ENCODE data around the gene CREG2.

The CREG2 gene

DNA sequence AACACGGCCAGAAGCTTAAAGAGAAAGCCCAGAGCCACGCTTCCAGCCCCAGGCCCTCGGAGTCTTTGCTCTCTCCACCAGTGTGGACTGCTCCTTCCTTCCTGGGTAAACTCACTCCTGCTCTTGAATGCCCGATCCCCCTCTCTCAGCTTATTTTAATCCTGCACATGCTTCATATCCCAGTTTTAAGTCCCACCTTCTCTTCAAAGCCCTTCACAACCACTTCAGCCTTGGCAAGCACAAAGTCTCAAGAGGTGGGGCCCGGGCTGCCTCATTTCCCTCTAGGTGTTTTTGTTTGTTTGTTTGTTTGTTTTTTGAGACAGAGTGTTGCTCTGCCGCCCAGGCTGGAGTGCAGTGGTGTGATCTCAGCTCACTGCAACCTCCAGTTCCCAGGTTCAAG, 21.6 kb upstream of the CREG2 start:
- DNase-seq: no peak

DNA sequence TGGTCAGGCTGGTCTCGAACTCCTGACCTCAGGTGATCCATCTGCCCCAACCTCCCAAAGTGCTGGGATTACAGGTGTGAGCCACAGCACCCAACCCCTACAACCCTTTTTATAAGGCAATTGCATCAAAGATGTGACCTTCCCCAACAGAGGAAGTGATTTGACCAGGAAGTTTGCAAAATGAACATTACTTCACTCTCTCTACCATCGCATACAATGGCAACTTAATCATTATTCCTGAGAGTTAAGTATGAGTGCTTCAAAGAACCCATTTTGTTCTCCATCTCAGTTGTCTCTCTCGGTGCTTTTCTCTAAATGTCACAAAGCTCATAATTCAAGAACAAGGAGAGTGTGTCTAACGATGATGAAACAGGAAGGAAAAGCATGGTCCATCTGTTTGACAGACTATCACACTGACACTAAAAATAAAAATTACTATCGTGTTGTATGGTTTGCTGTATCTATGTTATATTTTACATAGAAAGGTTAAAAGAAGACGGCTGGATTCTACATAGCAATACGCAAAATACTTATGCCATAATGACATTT, 18.1 kb upstream of the CREG2 start:
- DNase-seq: no peak

DNA sequence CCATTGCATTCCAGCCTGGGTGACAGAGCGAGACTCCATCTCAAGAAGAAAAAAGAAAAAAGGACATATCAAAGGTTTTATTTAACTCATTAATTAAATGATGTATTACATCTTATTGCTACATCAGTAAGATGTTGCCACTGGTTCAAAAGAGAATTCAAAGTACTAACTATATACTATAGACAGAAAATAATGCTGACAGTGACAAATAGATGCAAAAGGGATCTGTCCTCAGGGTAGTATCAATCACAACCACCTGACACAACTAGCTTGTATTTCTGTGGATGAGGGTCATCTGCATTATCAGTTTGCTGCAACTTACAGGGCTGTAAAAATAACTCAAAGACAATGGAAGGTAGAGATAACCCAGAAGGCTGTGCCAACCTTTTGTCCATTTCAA, 16.4 kb upstream of the CREG2 start:
- DNase-seq: no peak

DNA sequence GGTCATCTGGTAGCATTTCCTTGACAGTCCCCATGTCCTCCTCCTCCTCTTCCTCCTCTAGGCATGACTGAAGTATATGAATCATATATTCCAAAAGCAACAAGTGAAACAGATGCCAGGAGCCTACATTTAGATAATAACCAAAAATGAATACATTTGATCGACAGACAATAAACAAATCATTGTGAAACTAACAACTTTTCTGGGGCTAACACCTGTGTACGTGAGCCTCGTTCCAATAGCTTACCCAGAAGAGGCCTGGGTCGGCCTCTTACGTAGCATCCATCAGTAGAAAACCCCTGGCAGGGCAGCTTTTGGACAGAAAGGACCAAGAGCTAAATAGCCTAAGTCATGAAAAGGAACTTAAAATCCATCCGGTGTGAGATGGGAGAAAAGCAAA, 15.3 kb upstream of the CREG2 start:
- DNase-seq: no peak

DNA sequence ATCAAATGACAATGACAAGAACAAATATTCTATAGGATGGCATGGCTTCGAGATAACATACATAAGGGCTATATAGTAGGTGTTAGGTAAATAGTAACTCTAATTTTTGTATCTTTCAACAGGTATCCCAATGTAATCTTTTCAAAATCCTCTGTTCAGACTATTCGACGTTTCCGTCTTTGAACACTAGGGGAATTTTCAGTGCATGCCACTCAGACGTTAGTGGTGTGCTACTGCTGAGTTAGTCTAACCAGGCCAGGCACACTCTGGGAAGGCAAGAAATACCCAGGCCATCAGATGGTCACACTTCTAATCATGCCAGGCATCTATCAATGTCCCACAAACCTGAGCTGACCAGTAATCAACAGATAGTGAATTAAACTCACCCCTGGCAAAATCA, 14.6 kb upstream of the CREG2 start:
- DNase-seq: no peak

DNA sequence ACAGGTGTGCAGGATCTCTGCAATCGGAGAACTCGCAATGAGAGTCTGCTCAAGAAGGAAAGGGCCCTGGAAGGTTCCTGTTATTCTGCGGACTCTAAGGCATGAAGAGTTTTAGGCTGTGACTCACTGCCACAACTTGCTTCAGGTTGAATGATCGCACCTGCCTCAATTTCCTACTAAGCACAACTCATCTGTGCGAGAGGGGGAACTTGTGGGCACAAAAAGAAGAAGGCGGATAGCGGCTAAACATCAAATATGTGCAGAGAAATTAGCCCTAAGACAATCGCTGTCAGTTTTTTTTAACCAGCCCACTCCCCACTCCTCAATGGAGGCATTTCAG, 14.0 kb upstream of the CREG2 start:
- DNase-seq: no peak

DNA sequence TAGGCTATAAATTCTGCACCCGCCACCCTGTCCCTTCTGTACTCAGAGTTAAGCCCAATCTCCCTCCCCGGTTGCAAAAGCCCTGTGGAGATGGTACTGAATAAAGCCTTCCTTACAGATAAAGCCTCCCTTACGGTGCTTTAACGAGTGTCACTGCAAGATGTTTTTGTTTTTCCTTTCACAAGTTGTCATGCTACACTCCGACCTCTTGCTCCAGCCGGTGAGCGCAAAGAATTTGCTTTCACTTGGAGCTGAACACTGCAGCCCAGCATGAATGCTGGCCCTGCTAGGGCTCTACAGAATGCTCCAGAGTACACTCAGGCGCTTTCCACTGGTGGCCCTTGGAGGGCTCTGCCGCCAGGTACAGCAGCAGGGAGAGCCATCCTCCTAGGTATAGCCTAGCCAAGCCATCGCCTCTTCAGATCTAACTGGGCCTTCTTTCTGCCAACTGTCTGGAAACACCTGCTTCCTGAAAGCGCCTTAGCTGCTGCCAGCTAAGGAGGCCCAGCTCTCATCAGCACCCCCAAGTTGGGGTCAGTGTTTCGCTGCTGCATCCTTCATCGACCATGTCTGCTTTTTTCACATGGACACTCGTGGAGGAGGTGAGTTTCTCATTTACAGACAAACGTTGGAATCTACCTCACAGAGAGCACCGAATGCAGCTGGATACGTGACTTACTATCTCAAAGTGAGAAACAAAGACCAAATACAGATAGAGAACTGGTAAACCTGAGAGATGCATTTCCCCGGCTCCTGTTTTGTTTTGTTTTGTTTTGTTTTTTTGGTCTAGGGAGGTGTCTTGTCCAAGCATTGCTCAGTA, 13.4 kb upstream of the CREG2 start:
- DNase-seq: no peak

DNA sequence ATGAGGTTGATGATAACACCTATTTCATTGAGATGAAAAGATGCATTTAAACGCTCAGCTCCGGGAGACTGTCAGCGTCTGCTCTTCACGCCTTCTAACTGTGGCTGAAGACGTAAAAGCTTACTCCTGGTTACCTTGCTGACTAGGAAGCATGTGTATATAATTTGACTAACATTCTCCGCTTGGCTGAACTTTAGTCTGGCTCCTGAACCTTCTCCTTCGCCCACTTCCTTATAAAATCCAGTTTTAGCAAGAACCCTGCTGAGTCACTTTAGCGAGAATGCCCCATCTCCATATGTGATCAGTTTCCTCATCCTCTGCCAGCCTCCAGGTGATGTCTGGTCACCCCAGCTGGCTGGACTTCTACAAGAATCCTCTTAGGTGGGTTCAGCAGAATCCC, 12.7 kb upstream of the CREG2 start:
- no peak for DNase-seq

DNA sequence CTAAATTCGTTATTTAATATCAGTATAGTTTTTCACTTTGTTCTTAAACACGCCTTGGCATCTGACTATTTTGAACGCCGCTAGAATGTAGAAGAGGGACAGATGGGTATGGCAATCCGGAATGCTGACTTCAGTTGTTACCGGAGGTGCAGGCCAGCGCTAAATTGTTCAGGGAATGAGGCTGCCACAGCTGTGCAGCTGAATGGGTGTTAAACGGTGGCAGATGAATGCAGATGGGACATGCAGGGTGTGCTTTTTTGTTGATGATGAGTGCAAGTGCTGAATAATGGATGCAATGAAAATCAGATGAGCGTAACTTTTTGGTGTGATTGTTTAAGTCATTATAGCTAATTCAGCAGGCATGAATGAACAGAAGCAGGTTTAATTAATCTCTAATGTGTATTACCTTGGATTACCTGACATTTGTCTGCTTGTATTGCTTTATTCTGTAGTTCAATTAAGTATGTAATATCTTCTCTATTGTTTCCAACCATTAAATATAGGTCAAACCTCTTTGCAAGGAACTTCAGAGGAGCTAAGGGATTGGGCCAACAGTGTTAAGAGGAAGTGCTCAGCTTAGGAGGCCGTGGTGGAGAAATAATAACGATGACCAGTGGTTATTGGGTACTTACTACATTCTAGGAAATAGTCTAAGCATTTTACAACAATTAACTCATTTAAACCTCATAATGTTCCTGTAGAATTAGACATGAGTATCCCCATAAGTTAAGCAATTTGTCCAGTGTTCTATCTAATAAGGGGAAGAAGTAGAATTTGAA, 11.9 kb upstream of the CREG2 start:
- DNase-seq: no peak

DNA sequence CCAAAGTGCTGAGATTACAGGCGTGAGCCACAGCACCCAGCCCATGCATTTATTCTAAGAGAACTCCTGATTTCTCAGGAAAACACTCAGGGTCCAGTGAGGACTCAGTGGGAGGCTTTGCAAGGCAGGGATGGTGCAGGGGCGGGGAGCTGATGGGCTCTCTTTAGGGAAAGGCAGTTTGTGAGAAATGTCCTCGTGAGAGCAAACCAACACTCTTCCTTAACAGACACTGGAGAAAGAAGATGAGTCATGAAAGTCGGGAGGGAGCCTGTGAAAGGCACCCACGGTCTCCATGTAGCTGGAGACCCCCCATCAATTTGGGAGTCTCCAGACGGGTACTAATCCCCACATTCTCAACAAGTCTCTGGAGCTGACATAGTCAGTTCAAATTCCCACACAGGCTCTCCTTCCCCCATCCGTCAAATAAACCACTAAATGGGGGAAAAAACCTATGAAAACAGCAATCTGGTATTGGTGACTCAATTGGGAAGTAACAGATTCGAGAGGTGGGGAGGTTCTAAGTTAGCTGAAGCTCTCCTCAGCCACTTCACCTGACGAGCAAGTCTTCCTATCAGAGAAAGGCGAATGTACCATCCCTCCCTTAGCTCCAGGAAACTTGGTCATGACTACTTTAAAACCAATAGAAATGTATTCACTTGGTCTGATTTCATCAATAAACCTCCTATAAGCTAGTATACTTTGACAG, 11.0 kb upstream of the CREG2 start:
- no peak for DNase-seq

DNA sequence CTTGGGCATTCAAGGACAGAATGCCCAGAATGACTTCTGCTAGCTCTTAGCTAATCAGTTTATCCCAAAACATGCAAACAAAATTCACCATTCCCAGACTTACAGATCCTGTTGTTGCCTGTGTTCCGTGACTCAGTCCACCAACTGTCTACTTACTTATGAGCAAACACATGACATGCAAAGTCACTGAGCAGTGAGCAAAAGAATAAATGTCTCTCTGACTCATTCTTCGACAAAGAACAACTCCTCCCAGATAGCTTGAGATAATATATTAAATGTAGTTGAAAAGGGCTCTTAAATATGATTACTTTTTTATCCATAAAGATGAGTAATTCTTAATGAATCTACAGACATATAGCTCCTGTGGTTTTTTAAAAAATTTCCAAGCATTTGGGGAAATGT, 9.0 kb upstream of the CREG2 start:
- DNase-seq: no peak

DNA sequence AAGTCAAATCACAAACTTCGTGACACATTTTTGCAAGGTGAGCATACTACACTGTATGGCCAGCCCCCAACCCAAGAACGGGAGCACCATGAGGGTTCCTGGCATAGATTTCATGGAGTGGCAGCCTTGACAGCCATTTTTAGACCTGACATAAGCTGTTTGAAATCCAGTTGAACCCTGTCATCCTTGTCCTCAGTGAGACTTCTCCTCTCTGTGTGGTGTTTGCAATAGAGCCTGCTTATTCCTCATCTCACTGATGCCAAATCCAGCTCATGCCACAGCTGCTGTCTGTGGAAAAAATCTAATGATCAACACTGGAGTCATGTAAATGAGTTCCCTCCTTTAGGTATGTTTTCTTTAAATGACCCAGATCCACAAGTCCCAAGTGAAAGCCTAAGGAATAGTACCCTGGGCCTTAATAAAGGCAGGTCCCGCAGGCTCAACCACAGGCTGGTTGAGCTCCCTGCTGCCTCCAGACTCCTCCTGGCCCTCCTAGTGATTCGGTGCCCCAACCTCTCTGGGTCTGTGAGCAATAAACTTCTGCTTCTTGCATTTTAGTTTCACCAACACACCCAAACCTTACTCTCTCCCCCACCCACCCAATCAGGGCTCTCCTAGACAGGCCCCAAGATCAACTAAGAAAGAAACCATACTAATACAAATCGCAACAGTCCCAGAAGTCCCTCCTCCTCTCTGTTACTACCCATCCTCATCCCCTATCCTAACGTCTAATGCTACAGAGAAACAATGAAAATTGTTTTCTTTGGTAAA, 8.4 kb upstream of the CREG2 start:
- no peak for DNase-seq

DNA sequence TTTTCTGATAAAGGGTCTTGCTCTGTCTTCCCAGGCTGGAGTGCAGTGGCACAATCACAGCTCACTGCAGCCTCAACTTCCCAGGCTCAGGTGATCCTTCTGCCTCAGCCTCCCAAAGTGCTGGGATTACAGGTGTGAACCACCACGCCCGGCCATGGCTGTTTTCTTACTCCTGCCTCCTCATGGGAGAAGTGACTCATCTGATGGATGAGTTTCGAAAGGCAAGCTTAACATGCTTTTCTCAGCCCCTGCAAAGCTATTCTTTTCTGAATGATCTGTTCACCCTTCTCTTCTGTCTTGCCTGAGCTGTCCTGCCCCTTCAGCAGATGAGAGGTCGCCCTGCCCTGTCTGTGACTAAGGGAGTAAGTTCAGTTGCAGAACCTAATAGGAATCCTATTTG, 929 bp upstream of the CREG2 start:
- DNase-seq: no peak

DNA sequence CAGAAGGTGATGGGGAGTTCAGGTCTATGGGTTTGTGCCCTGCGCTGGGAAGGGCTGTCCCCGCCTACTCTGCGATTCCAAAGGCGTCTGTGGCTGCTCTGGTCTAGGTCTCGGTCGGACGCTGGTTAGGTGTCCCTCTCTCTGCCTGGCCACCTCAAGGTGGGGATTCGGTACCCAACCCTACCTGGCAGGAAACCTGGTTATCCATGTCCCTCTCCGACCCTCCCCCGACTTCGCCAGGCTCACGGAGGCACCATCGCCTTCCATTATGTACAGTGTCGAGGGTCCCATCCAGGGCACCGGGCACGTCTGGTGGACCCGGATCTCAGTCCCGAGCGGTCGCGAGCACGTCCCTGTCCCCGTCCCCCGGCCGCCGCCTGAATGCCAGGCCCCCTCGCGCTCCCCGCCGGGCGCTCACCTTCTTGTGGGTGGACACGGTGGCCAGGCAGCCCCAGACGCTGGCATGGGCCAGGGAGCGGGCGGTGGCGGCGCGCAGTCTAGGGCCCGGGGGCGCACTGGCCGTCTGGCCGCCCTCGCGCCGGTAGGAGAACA, 628 bp downstream of the CREG2 start:
- no peak for DNase-seq

DNA sequence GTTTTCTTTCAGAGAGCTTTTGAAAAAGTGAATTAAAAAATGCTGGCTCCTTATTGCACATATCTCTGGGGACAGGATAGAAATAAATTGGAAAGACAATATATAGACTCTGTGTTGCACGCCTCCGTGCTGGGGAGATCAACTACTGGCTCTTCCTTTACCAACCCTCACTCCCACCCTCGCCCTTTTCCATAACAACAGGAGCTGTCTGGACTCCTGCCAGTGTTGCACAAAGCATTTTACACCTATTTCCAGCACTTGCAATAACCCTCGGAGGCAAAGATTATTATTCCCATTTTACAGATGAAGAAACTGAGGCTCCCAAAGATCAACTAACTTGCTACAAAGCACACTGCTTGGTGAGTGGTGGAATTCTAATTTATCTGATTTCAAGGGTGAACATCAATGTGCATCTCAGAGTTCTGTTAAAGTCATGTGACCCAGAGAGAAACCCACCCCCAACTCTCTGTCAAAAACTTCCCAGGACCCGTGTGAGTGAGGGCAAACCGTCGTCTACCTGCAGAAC, 4.2 kb downstream of the CREG2 start:
- DNase-seq: no peak

DNA sequence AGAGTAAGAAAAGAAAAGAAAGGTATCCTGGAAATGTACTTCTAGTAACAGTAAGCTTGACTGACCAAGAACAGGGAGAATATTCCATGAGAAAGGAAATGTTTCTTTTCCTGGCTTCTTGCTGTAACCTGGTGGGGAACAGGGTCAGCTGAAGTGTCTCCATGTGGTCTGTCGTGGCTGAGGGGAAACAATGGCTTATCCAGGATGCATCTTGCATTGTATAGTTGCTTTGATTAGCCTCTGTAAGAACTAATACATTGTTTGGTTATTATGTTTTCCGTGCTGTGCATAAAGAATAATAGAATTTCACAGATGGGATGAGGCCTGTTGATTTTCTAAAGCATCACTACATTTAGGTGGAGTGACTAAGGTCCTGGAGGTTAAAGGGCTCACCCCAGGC, 4.9 kb downstream of the CREG2 start:
- DNase-seq: no peak

DNA sequence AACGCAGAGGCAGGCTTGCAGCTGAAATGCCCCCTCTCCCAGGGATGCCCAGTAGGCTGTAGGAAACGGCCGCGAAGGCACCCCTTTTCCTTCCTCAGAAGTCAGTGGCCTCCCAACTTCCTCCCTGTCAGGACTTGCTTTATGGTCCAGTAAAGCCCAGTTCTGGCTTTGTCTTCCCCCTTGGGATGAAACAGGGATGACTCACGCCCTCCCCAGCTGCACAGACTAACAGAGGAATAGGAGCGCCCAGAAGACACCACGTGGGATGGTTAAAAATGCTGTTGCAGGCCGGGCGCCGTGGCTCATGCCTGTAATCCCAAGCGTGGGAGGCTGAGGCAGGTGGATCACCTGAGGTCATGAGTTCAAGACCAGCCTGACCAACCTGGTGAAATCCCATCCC, 6.9 kb downstream of the CREG2 start:
- DNase-seq: no peak

DNA sequence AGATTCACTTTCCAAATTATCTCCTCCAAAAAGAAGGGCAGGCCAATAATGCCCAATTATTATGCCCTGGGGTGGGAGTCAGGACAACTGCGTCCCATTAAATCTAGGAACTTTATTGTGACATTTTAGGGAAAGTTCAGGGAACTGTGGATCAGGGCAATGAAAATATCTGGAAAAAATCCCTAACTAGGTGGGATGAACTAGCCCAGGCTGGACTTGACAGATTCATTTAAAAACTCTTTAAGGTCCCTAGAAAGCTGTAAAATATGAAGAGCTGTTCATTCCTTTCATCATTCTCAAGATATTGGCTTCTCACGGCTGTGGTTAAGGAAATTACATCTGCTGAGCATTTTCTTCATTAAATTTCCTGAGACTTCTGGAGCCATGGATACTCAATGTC, 8.2 kb downstream of the CREG2 start:
- DNase-seq: no peak

DNA sequence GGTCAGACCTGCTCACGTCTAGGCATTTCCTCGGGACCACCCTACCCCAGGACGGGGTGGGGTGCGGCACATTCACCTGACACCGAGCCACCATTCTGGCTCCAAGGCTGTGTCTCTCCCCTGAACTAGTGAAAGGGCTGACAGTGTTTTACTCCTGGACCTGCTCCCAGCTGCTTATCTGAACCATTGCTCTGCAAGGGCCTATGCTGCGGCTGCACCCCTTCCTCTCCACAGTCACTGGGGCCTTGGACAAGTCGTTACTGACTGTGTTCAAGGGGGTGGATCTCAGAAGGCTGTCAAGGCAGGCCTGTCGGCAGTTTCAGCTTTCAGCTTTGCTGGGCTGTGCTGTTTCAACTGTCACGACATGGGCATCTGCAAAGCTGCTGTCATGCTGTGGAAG, 11.7 kb downstream of the CREG2 start:
- DNase-seq: no peak

DNA sequence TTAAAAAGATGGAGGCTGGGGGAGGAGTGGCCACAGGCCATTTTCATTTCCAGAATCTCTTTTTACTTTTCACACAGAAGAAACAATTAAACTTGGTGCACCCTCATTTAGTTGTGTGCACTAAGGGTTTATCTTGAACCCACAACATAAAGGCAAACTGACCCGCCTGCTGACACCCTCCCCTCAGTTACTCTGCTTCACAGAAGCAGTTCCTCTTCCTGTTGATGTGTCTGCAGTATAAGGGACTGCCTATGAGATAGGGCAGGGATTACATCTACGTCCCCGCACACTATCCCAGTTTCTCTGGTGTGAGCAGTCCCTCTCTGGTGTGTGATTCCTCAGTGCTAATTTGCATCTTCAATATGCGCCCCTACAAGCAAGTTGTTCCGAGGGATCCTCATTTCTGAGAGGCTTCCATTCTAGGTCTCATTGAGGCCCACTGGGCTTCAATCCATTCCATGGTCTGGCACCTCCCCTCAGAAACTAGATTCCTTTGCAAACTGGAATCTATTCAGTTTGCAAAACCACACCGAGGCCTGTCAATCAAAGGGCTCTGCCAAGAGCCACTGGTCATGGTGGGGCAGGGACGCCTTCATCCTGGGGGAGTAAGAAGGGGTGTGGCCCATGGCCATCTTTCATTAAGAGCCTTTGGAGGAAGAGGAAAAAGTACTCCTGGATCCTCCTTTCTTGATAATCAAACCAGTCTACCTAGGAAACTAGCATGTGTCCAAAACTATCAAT, 12.3 kb downstream of the CREG2 start:
- DNase-seq: no peak

DNA sequence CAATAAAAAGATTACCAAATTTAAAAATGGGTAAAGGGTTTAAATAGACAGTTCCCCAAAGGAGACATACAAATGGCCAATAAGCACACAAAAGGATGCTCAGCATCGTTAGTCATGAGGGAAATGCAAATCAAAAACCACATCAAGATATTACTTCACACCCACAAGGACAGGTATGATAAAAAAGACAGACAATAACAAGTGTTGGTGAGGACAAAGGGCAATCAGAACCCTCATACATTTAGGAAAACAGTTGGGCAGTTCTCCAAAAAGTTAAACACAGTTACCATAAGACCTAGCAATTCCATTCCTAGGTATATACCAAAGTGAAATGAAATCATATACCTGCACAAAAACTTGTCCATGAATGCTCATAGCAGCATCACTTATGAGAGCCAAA, 14.5 kb downstream of the CREG2 start:
- DNase-seq: no peak

DNA sequence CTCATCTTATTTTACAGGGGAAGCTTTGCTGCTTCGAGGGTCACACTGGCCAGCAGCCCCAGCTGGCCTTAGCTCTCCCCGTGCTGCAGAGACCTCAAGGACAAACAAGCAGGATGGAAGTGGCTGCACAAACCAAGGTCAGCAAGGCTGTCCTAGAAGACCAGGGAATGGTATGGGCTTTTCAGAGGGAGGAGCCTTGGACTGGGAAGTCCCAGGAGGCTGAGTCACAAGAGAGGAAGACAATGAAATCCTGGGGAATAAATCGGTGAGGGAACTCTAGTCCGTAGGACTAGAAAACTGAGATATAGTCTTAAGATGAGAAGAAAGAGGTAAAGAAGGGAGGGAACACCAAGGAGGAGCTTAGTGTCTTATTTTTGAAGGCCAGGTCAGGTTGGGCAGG, 15.7 kb downstream of the CREG2 start:
- DNase-seq: no peak
